IPS-NIHi11 (cell line): Measurements from ENCODE around the gene CUBN.

Source experiments
- DNase-seq: peaks from one replicate; pipeline ENCODE4 v3.0.0; 2012; ENCODE audit warnings: mixed read lengths, low spot score

Gene CUBN

GRCh38 chr10:17010363-17011145, 119.1 kb downstream of the CUBN start:
- no peak for DNase-seq

GRCh38 chr10:17009212-17009700, 120.4 kb downstream of the CUBN start:
- DNase-seq: no peak

- no peak for DNase-seq
These were observed 122.2 kb downstream of the CUBN start for GRCh38 chr10:17007418-17007770.

- no peak for DNase-seq
These were observed 122.8 kb downstream of the CUBN start for GRCh38 chr10:17006631-17007417.

- no peak for DNase-seq
These were observed 123.7 kb downstream of the CUBN start for GRCh38 chr10:17005621-17006566.

GRCh38 chr10:17004801-17005380, 124.7 kb downstream of the CUBN start:
- DNase-seq: no peak

- DNase-seq: no peak
These were observed 125.8 kb downstream of the CUBN start for GRCh38 chr10:17003651-17004286.

GRCh38 chr10:17003151-17003550, 126.5 kb downstream of the CUBN start:
- no peak for DNase-seq

- DNase-seq: no peak
These were observed 127.5 kb downstream of the CUBN start for GRCh38 chr10:17001961-17002749.

- no peak for DNase-seq
These were observed 128.3 kb downstream of the CUBN start for GRCh38 chr10:17001297-17001744.

GRCh38 chr10:16999665-17000451, 129.8 kb downstream of the CUBN start:
- no peak for DNase-seq

- DNase-seq: no peak
These were observed 133.1 kb downstream of the CUBN start for GRCh38 chr10:16996530-16996964.

GRCh38 chr10:16995867-16996529, 133.6 kb downstream of the CUBN start:
- DNase-seq: no peak

- DNase-seq: no peak
These were observed 136.4 kb downstream of the CUBN start for GRCh38 chr10:16993186-16993585.

GRCh38 chr10:16992611-16993119, 136.9 kb downstream of the CUBN start:
- DNase-seq: no peak

GRCh38 chr10:16991011-16991410, 138.6 kb downstream of the CUBN start:
- no peak for DNase-seq

- DNase-seq: peak; percentile 41
These were observed 139.8 kb downstream of the CUBN start for GRCh38 chr10:16989826-16990293.

- no peak for DNase-seq
These were observed 140.7 kb downstream of the CUBN start for GRCh38 chr10:16988900-16989299.
